OCI-LY1 (cell line): ENCODE results near the gene CLDN15.

Experiments used
- H2AFZ ChIP-seq: fragments of 200-600 bp; sonication (generic), shearing (Covaris generic); 2 replicates; pipeline ENCODE4 v1.6.0; 2014; ENCODE audit warnings: antibody characterized with exemption, mild to moderate bottlenecking, low read length
- H3F3A ChIP-seq: fragments of 200-600 bp; sonication (generic), shearing (Covaris generic); 2 replicates; pipeline ENCODE4 v1.6.0; 2014; ENCODE audit warnings: mild to moderate bottlenecking, antibody characterized with exemption, low read length, moderate library complexity; ENCODE audit not compliant: insufficient read depth
- H3K27ac ChIP-seq: fragments of 200-600 bp; sonication (generic); 2 replicates; pipeline ENCODE4 v1.5.1; 2014; ENCODE audit warnings: low read length, mixed run types, mild to moderate bottlenecking, low read depth; ENCODE audit not compliant: poor library complexity, severe bottlenecking
- H3K27me3 ChIP-seq: fragments of 200-600 bp; sonication (generic); 2 replicates; pipeline ENCODE4 v1.6.0; 2014; ENCODE audit warnings: antibody characterized with exemption, mild to moderate bottlenecking, low read length, moderate library complexity; ENCODE audit not compliant: insufficient read depth
- H3K36me3 ChIP-seq: fragments of 200-600 bp; sonication (generic); 2 replicates; pipeline ENCODE4 v1.6.1; 2014; ENCODE audit warnings: mild to moderate bottlenecking, antibody characterized with exemption, low read length, moderate library complexity, mixed read lengths; ENCODE audit not compliant: insufficient read depth
- H3K4me1 ChIP-seq: fragments of 200-600 bp; sonication (generic); 2 replicates; pipeline ENCODE4 v1.5.1; 2014; ENCODE audit warnings: mild to moderate bottlenecking, low read length, moderate library complexity; ENCODE audit not compliant: insufficient read depth, severe bottlenecking
- H3K4me2 ChIP-seq: fragments of 200-600 bp; sonication (generic), shearing (Covaris generic); 2 replicates; pipeline ENCODE4 v1.6.1; 2014; ENCODE audit warnings: low read length
- H3K4me3 ChIP-seq: fragments of 200-600 bp; sonication (generic); 2 replicates; pipeline ENCODE4 v1.5.1; 2014; ENCODE audit warnings: low read length, low read depth, mild to moderate bottlenecking, mixed read lengths; ENCODE audit not compliant: poor library complexity, severe bottlenecking
- H3K79me2 ChIP-seq: fragments of 200-600 bp; shearing (Covaris generic); 2 replicates; pipeline ENCODE4 v1.6.1; 2016; ENCODE audit warnings: mixed run types, low read length, mixed read lengths; ENCODE audit not compliant: insufficient read depth
- H3K9ac ChIP-seq: fragments of 200-600 bp; sonication (generic), shearing (Covaris generic); 2 replicates; pipeline ENCODE4 v1.6.1; 2014; ENCODE audit warnings: mild to moderate bottlenecking, low read length, mixed read lengths
- H3K9me2 ChIP-seq: fragments of 200-600 bp; sonication (generic), shearing (Covaris generic); 2 replicates; pipeline ENCODE4 v1.6.1; 2014; ENCODE audit warnings: low read depth, mild to moderate bottlenecking, low read length, mixed read lengths
- H3K9me3 ChIP-seq: fragments of 200-600 bp; shearing (Covaris generic); 2 replicates; pipeline ENCODE4 v1.6.1; 2014; ENCODE audit warnings: low read length, mixed read lengths
- H4K20me1 ChIP-seq: fragments of 200-600 bp; sonication (generic), shearing (Covaris generic); 2 replicates; pipeline ENCODE4 v1.6.0; 2016; ENCODE audit warnings: mild to moderate bottlenecking, low read length; ENCODE audit not compliant: insufficient read depth
- CTCF ChIP-seq: fragments of 200-600 bp; sonication (generic), shearing (Covaris generic); IDR thresholded peaks from 2 replicates; pipeline ENCODE4 v1.5.1; 2017; ENCODE audit warnings: mild to moderate bottlenecking, antibody characterized with exemption, low read length, moderate library complexity, mixed read lengths
- EZH2 ChIP-seq: fragments of 200-600 bp; sonication (generic), shearing (Covaris generic); IDR thresholded peaks from 2 replicates; pipeline ENCODE4 v1.8.0; 2017; ENCODE audit warnings: borderline replicate concordance, mixed run types, mild to moderate bottlenecking, antibody characterized with exemption, low read length, moderate library complexity, mixed read lengths

Gene CLDN15

GRCh38 chr7:101240226-101241014 lies 2.8 kb upstream of the CLDN15 start:
- Histone ChIP-seq H3K9me2 (no peaks in the 10 kb centered on the region), H3K36me3 (peaks cover 54% of the 10 kb centered on the region), H3K4me1 (peaks cover 18% of the 10 kb centered on the region)

GRCh38 chr7:101239951-101240220 lies 2.3 kb upstream of the CLDN15 start:
- H3K27ac ChIP-seq, result no peak overlapping the region
- no peak overlapping the region for H3K4me2 ChIP-seq
- no peaks in the 10 kb centered on the region for H3K9me2 ChIP-seq
- peaks cover 8% of the 10 kb centered on the region; the same call in 1 of the 2 replicates for H3K79me2 ChIP-seq
- H3K9me3 ChIP-seq, result no peaks in the 10 kb centered on the region
- H3K4me1 ChIP-seq, result peaks cover 14% of the 10 kb centered on the region
- no peaks in the 10 kb centered on the region for H4K20me1 ChIP-seq
- H3K4me3 ChIP-seq, result no peak overlapping the region
- no peaks in the 10 kb centered on the region for H3K27me3 ChIP-seq
- TF ChIP-seq EZH2 (no peak), CTCF (no peak)
- H2AFZ ChIP-seq, result no peak overlapping the region
- no peak overlapping the region for H3K9ac ChIP-seq
- no peaks in the 10 kb centered on the region for H3F3A ChIP-seq
- H3K36me3 ChIP-seq, result peaks cover 54% of the 10 kb centered on the region

More at GRCh38 chr7:101240226-101241014, 2.8 kb upstream of the CLDN15 start:
- Histone ChIP-seq H3K4me3 (no peak overlapping the region), H3K27ac (no peak overlapping the region), H3K27me3 (no peaks in the 10 kb centered on the region), H4K20me1 (no peaks in the 10 kb centered on the region), H3K4me2 (no peak overlapping the region), H3K9ac (no peak overlapping the region), H2AFZ (no peak overlapping the region), H3F3A (no peaks in the 10 kb centered on the region), H3K9me3 (no peaks in the 10 kb centered on the region), H3K79me2 (peaks cover 8% of the 10 kb centered on the region; the same call in 1 of the 2 replicates)
- no peak for TF ChIP-seq CTCF
- no peak for TF ChIP-seq EZH2

GRCh38 chr7:101239191-101239950 lies 1.8 kb upstream of the CLDN15 start:
- H4K20me1 ChIP-seq, result no peaks in the 10 kb centered on the region
- H3K9me3 ChIP-seq, result no peaks in the 10 kb centered on the region
- no peak overlapping the region for H2AFZ ChIP-seq
- no peak overlapping the region for H3K27ac ChIP-seq
- H3F3A ChIP-seq, result no peaks in the 10 kb centered on the region
- H3K4me2 ChIP-seq, result no peak overlapping the region
- H3K4me3 ChIP-seq, result no peak overlapping the region
- H3K79me2 ChIP-seq, result peaks cover 8% of the 10 kb centered on the region; the same call in 1 of the 2 replicates
- TF ChIP-seq EZH2 (no peak), CTCF (no peak)
- H3K36me3 ChIP-seq, result peaks cover 54% of the 10 kb centered on the region
- H3K9ac ChIP-seq, result no peak overlapping the region
- H3K9me2 ChIP-seq, result no peaks in the 10 kb centered on the region
- H3K27me3 ChIP-seq, result no peaks in the 10 kb centered on the region
- H3K4me1 ChIP-seq, result peaks cover 14% of the 10 kb centered on the region
